Measurements from ENCODE around the gene OSBP2. TPM values are rescaled to one million over a fixed set of nuclear protein-coding genes. Genes with fewer than 3 reads are reported as not detected.

The OSBP2 gene
- total RNA-seq, 2 experiments from 2014 or later: 1.2 to 1.6 TPM

- H3K4me1 ChIP-seq (ENCODE audit: insufficient read depth, low read length): no peaks in the 10 kb centered on the region
- TF ChIP-seq, protein P1, sequence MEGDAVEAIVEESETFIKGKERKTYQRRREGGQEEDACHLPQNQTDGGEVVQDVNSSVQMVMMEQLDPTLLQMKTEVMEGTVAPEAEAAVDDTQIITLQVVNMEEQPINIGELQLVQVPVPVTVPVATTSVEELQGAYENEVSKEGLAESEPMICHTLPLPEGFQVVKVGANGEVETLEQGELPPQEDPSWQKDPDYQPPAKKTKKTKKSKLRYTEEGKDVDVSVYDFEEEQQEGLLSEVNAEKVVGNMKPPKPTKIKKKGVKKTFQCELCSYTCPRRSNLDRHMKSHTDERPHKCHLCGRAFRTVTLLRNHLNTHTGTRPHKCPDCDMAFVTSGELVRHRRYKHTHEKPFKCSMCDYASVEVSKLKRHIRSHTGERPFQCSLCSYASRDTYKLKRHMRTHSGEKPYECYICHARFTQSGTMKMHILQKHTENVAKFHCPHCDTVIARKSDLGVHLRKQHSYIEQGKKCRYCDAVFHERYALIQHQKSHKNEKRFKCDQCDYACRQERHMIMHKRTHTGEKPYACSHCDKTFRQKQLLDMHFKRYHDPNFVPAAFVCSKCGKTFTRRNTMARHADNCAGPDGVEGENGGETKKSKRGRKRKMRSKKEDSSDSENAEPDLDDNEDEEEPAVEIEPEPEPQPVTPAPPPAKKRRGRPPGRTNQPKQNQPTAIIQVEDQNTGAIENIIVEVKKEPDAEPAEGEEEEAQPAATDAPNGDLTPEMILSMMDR (IDR thresholded peaks at IDR 0.05): no peak
- no peaks in the 10 kb centered on the region for H3K27me3 ChIP-seq (ENCODE audit: control insufficient read depth in 1 of 2, insufficient read depth in 2 of 2, low read length in 2 of 2)
- H3K27ac Mint-ChIP-seq: no peak overlapping the region
- H3K4me3 Mint-ChIP-seq: no peak overlapping the region
- H3K27ac ChIP-seq (ENCODE audit: low read depth in 1 of 2, low read length in 2 of 2): no peak overlapping the region
- peaks cover 6% of the 10 kb centered on the region for H3K4me1 Mint-ChIP-seq (ENCODE audit: low read depth)
- H3K9me3 ChIP-seq (ENCODE audit: control insufficient read depth in 1 of 2, insufficient read depth in 1 of 2, low read length in 2 of 2): no peaks in the 10 kb centered on the region
- intact Hi-C loops (cut with DNase I, micrococcal nuclease): no loop called here
- no peaks in the 10 kb centered on the region for H3K27me3 Mint-ChIP-seq
- H3K9me3 Mint-ChIP-seq: no peaks in the 10 kb centered on the region
- ATAC-seq (ENCODE audit: poor library complexity) (no peak), DNase-seq (peak in 1 of 14 experiments; percentile 1)
- ChIA-PET POLR2A (no interaction called here), CTCF (no interaction called here)
- H3K4me3 ChIP-seq (ENCODE audit: low read length): no peak overlapping the region
- H3K36me3 Mint-ChIP-seq (ENCODE audit: low read depth): peaks cover 64% of the 10 kb centered on the region
- H3K36me3 ChIP-seq (ENCODE audit: insufficient read depth, low read length): peaks cover 30% of the 10 kb centered on the region
Measured at GRCh38 chr22:30906411-30906810, 211.7 kb downstream of the OSBP2 start.

- DNase-seq (peak in 1 of 14 experiments; percentile 2), ATAC-seq (ENCODE audit: poor library complexity) (no peak)
- H3K27me3 ChIP-seq (ENCODE audit: control insufficient read depth in 1 of 2, insufficient read depth in 2 of 2, low read length in 2 of 2): no peaks in the 10 kb centered on the region
- Mint-ChIP-seq H3K9me3 (no peaks in the 10 kb centered on the region), H3K4me3 (no peak overlapping the region), H3K36me3 (ENCODE audit: low read depth) (peaks cover 59% of the 10 kb centered on the region), H3K27ac (no peak overlapping the region), H3K27me3 (no peaks in the 10 kb centered on the region), H3K4me1 (ENCODE audit: low read depth) (peaks cover 6% of the 10 kb centered on the region)
- H3K9me3 ChIP-seq (ENCODE audit: control insufficient read depth in 1 of 2, insufficient read depth in 1 of 2, low read length in 2 of 2): no peaks in the 10 kb centered on the region
- intact Hi-C loops (cut with DNase I, micrococcal nuclease): no loop called here
- POLR2A ChIA-PET: no interaction called here
- no peaks in the 10 kb centered on the region for H3K4me1 ChIP-seq (ENCODE audit: insufficient read depth, low read length)
- TF ChIP-seq, protein P1 (IDR thresholded peaks at IDR 0.05): no peak
- H3K27ac ChIP-seq (ENCODE audit: low read depth in 1 of 2, low read length in 2 of 2): no peak overlapping the region
- no peak overlapping the region for H3K4me3 ChIP-seq (ENCODE audit: low read length)
- CTCF ChIA-PET: interaction anchor here (2.0 kb wide), 1 partner anchor 10 kb away, joined by 5 read pairs; no protein-coding TSS in a partner anchor
- peaks cover 29% of the 10 kb centered on the region for H3K36me3 ChIP-seq (ENCODE audit: insufficient read depth, low read length)
Measured at GRCh38 chr22:30906946-30907345, 212.3 kb downstream of the OSBP2 start.

DNA sequence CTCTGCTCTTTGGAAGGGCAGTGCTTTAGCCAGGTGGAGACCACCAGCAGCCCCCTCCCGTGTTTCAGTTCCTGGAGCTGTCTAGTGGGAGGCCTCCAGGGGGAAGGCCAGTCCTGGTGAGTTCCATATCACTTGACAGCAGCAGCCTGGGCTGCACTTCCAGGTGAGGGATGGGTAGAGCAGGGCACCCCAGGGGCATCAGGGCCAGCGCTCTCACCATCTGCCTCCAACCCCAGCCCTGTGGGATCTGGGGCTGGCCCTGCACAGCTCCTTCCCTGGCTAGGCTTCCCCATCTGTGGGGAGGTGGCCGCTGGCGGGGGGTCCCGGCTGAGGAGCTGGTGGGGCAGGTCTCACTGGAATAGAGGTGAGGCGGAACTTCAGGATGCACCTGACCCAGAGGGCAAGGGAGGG, 213.4 kb downstream of the OSBP2 start:
- CTCF ChIA-PET: interaction anchor here (2.0 kb wide), 1 partner anchor 9 kb away, joined by 5 read pairs; no protein-coding TSS in a partner anchor
- peaks cover 0 to under 1% of the 10 kb centered on the region in 2 experiments for H3K9me3 ChIP-seq (ENCODE audit: control insufficient read depth in 1 of 2, insufficient read depth in 1 of 2, low read length in 2 of 2)
- Mint-ChIP-seq H3K27ac (no peak overlapping the region), H3K36me3 (ENCODE audit: low read depth) (peaks cover 52% of the 10 kb centered on the region), H3K27me3 (no peaks in the 10 kb centered on the region), H3K9me3 (no peaks in the 10 kb centered on the region), H3K4me3 (no peak overlapping the region), H3K4me1 (ENCODE audit: low read depth) (peaks cover 2% of the 10 kb centered on the region)
- H3K27me3 ChIP-seq (ENCODE audit: control insufficient read depth in 1 of 2, insufficient read depth in 2 of 2, low read length in 2 of 2): no peaks in the 10 kb centered on the region
- ATAC-seq (ENCODE audit: poor library complexity) (no peak), DNase-seq (peak in 1 of 14 experiments; percentile 5)
- no peak overlapping the region for H3K27ac ChIP-seq (ENCODE audit: low read depth in 1 of 2, low read length in 2 of 2)
- intact Hi-C loops (cut with DNase I, micrococcal nuclease): no loop called here
- TF ChIP-seq, protein P1 (IDR thresholded peaks at IDR 0.05): no peak
- H3K4me3 ChIP-seq (ENCODE audit: low read length): no peak overlapping the region
- H3K36me3 ChIP-seq (ENCODE audit: insufficient read depth, low read length): peaks cover 20% of the 10 kb centered on the region
- H3K4me1 ChIP-seq (ENCODE audit: insufficient read depth, low read length): no peaks in the 10 kb centered on the region
- POLR2A ChIA-PET: interaction anchor here (0.6 kb wide), 1 partner anchor 206 kb away, joined by 4 read pairs; no protein-coding TSS in a partner anchor
